SH-SY5Y (cell line): Measurements from ENCODE around the gene RAD9A.

Source experiments
- GATA2 ChIP-seq: IDR thresholded peaks from 2 replicates; pipeline ENCODE4 v1.6.1; 2011; ENCODE audit warnings: mild to moderate bottlenecking, low read depth, low read length
- GATA3 ChIP-seq: IDR thresholded peaks from 2 replicates; pipeline ENCODE4 v1.6.1; 2011; ENCODE audit warnings: low read depth, mild to moderate bottlenecking, low read length, moderate library complexity

GRCh38 chr11:67396259-67396581 is 4.4 kb downstream of the RAD9A start:
- no peak for TF ChIP-seq GATA3
- TF ChIP-seq GATA2 = no peak
